ENCODE measurements around the gene SLC1A2. TPM values are rescaled to one million over a fixed set of nuclear protein-coding genes. Genes with fewer than 3 reads are reported as not detected.
A peak's percentile ranks its signal among the peaks of the same experiment; 100 is the strongest.

SLC1A2 gene
- total RNA-seq, 3 donors from 2014 or later = 0.32 to 23.7 (median 10.5) TPM

- no peak for DNase-seq (ENCODE audit: low spot score in 2 of 2)
- Histone ChIP-seq H3K4me3 (no peak overlapping the region), H3K27me3 (no peaks in the 10 kb centered on the region), H3K9me3 (no peaks in the 10 kb centered on the region), H3K36me3 (no peaks in the 10 kb centered on the region), H3K4me1 (no peaks in the 10 kb centered on the region), H3K27ac (no peak overlapping the region)
- intact Hi-C loops (cut with DNase I; ENCODE audit: low total_unique reads) = no loop called here
- no peak for TF ChIP-seq CTCF (IDR thresholded peaks at IDR 0.05)
- no peak for TF ChIP-seq POLR2A (IDR thresholded peaks at IDR 0.05)
- TF ChIP-seq POLR2AphosphoS5 (IDR thresholded peaks at IDR 0.05) = no peak
These were observed 106.1 kb downstream of the SLC1A2 start for GRCh38 chr11:35313066-35313759.

GRCh38 chr11:35311331-35311730 is 108.0 kb downstream of the SLC1A2 start:
- no peak for TF ChIP-seq POLR2A (IDR thresholded peaks at IDR 0.05)
- H3K9me3 ChIP-seq = no peaks in the 10 kb centered on the region
- no peak overlapping the region for H3K27ac ChIP-seq

GRCh38 chr11:35308157-35308556 is 111.2 kb downstream of the SLC1A2 start:
- no peak overlapping the region for H3K27ac ChIP-seq
- no peak overlapping the region for H3K4me3 ChIP-seq
- no peaks in the 10 kb centered on the region for H3K9me3 ChIP-seq
- intact Hi-C loops (cut with DNase I; ENCODE audit: low total_unique reads) = no loop called here
- no peaks in the 10 kb centered on the region for H3K4me1 ChIP-seq
- DNase-seq (ENCODE audit: low spot score in 2 of 2) = no peak
- no peaks in the 10 kb centered on the region for H3K36me3 ChIP-seq
- no peak for TF ChIP-seq CTCF (IDR thresholded peaks at IDR 0.05)
- no peaks in the 10 kb centered on the region for H3K27me3 ChIP-seq

More at GRCh38 chr11:35311331-35311730, 108.0 kb downstream of the SLC1A2 start:
- H3K4me3 ChIP-seq = no peak overlapping the region
- no peaks in the 10 kb centered on the region for H3K27me3 ChIP-seq
- no peaks in the 10 kb centered on the region for H3K36me3 ChIP-seq
- intact Hi-C loops (cut with DNase I; ENCODE audit: low total_unique reads) = no loop called here
- no peak for DNase-seq (ENCODE audit: low spot score in 2 of 2)
- H3K4me1 ChIP-seq = no peaks in the 10 kb centered on the region

GRCh38 chr11:35307221-35307621 is 112.1 kb downstream of the SLC1A2 start:
- no peak for DNase-seq (ENCODE audit: low spot score in 2 of 2)
- Histone ChIP-seq H3K27me3 (no peaks in the 10 kb centered on the region), H3K9me3 (no peaks in the 10 kb centered on the region), H3K36me3 (no peaks in the 10 kb centered on the region), H3K4me3 (no peak overlapping the region), H3K27ac (no peak overlapping the region), H3K4me1 (no peaks in the 10 kb centered on the region)
- intact Hi-C loops (cut with DNase I; ENCODE audit: low total_unique reads) = no loop called here
- TF ChIP-seq POLR2AphosphoS5 (IDR thresholded peaks at IDR 0.05) = no peak
- no peak for TF ChIP-seq CTCF (IDR thresholded peaks at IDR 0.05)
- TF ChIP-seq POLR2A (IDR thresholded peaks at IDR 0.05) = no peak

GRCh38 chr11:35305670-35306382 is 113.5 kb downstream of the SLC1A2 start:
- no peak for TF ChIP-seq POLR2AphosphoS5 (IDR thresholded peaks at IDR 0.05)
- TF ChIP-seq POLR2A (IDR thresholded peaks at IDR 0.05) = no peak
- peak; percentile 20 to 40 (median 23) for TF ChIP-seq CTCF (IDR thresholded peaks at IDR 0.05)
- Histone ChIP-seq H3K9me3 (no peaks in the 10 kb centered on the region), H3K27ac (peak overlapping the region; percentile 85 to 96), H3K27me3 (no peaks in the 10 kb centered on the region), H3K4me1 (no peaks in the 10 kb centered on the region), H3K36me3 (no peaks in the 10 kb centered on the region), H3K4me3 (no peak overlapping the region)
- intact Hi-C loops (cut with DNase I; ENCODE audit: low total_unique reads) = no loop called here
- DNase-seq (ENCODE audit: low spot score in 2 of 2) = no peak

Measured in breast epithelium (tissue), 4 donors.